ENCODE results near the gene AMPH.

GRCh38 chr7:38548605-38549004, 82.6 kb downstream of the AMPH start:
- TF ChIP-seq CTCF (IDR thresholded peaks at IDR 0.05) (no peak), POLR2AphosphoS5 (IDR thresholded peaks at IDR 0.05) (peak in 1 of 3 donors; percentile 42)

Measured in transverse colon (tissue), 4 donors.